ENCODE data around the gene RAB3A.
"Not testable (repeated sequence)": the region's sequence is repeated elsewhere in the genome, so short reads cannot be mapped to it uniquely, and the experiment has no call there.

- TF ChIP-seq CTCF (conservative IDR thresholded peaks at IDR 0.05); EZH2 (IDR thresholded peaks at IDR 0.05; ENCODE audit: low read depth): not testable (repeated sequence)
Observed at GRCh38 chr19:18159059-18159616, 44.7 kb downstream of the RAB3A start.
